ENCODE measurements around the gene PHF2.

PHF2 gene

DNA sequence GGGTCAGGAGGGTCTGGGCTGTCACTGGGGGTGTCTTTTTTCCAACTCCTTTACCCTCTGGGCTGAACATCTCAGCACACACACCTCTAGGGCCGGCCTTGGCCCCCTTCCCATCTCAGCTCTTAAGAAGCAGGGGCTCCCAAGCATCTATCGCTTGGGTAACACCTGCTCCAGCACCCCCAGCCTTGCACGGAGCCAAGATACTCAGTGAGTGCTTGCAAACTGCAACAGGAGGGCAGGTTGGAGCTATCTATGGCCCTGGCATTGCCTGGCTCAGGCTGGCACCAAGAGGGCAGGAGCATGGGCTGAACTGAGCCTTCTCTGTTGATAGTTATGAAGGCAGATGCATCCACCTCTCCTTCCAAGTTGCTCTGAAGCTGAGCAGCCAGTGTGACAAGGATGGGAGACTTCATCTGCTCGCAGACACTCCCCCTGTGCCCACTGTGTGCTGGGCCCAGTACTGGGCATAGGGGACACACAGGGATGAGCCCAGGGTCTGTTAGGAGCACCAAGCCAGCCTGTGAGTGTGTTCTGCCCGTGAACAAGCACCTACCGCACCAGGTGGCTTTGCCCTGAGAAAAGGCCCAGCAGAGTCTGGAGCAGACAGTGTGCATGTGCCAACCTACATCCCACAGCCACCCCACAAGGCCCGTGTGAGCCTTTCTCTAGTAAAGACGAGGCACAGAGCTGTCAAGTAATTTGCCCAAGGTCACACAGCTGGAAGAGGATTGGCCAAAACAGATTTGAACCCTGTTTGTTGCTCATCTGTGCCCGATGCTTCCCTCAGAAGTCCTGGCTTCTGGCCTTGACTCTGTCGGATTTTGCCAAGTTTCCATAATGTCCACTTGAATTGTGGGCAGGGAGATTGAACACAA, 58.2 kb downstream of the PHF2 start:
- no peak for DNase-seq

DNA sequence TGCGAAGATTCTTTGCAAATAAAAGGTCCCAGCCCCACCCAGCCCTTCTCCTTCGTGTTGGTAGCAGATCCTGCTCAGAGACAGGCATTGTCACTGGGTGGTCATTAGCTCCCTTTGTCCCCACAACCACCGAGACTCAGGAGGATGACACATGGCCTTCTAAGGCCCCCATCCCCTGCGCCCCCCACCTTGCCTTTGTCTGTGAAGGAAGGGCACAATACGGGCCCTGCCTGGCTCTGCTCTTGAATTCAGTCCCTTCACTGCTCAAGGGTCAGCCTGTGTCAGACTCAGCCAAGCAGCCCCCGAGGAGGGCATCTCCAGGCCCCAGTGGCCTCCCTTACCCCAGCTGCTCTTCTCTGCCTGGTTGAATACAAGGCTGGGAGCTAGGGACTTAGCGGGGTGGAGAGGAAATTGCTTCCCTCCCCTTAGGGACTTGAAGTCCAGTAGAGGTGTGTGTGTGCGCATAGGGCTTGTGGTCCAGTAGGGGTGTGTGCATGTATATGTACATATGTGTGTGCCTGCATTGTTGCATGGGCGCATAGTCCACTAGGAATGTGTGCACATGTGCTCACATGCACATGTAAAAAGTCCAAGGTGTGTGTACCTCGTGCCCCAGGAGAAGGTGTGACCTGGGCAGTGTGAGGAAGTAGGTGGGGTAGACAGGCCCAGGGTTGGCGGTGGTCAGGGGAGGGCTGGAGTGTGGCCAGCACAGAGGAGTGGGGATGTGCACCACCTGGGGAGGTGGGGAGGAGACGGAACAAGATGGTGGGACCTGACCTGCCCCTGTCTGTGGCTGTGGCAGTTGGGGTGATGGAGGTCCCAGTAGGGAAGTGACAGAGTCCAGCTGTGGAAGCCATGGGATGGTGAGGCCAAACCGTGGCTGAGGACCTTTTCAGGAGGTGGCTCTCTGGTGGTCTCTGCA, 59.1 kb downstream of the PHF2 start:
- DNase-seq, result no peak

DNA sequence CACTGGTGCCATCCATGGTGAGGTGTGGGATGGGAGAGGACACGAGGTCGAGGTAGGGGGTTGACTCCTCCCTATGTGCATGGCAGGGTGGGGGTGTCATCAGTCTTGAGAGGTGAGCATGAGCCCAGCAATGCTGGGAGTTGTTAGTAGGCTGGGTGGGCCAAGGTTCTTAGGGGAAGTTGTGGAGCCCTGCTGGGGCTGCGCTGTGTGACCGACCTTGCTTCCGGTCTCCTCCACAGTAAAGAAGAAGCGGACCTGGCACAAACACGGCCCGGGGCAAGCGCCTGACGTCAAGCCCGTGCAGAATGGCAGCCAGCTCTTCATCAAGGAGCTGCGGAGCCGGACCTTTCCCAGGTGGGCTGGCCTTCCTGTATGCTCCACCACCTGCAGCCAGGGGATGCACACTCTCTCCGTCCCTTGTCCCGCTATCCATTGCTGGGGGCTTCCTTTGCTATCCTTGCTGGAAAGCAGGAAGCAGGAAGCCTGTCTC, 59.8 kb downstream of the PHF2 start:
- no peak for DNase-seq

DNA sequence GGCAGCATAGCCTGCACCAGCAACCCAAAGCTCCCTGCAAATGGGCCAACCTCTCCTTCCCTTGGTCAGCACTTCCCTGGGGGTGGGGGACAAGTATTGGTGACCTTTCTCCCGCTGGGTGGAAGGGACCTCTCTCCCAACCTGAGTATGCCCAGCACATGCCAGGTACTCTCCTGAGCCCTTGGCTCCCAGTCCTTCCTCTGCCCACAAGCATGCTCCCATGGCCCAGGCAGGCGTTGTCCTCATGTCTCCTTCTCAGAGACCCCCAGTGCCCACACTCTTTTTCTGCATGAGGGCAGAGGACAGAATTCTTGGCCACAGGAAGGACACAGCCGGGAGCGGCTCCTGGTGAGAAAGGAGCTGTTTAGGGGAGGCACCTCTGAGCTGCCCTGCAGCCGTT, 60.3 kb downstream of the PHF2 start:
- no peak for DNase-seq

GRCh38 chr9:93637886-93638285, 61.5 kb downstream of the PHF2 start:
- no peak for DNase-seq

- DNase-seq, result no peak
Observed at GRCh38 chr9:93640027-93640426, 63.6 kb downstream of the PHF2 start.

DNA sequence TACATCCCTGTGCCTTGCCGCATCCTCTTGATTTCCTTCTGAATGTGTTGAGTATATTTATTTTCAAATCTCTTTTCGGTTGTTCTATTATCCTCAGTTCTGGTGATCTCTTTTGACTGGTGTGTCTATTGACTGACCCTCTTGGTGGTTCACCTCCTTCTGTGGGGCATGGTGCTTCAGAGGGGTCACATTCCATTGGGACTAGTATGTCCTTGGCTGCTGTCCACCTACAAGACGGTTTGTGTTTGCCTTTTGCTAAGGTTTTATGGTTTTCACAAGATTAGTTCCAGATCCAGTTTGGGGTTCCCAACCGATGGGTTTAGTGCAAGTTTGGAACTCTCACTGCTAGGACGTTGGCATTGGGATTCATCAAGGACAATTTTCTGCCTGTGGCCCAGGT, 66.6 kb downstream of the PHF2 start:
- DNase-seq, result no peak

- DNase-seq, result no peak
Observed at GRCh38 chr9:93644397-93645088, 68.2 kb downstream of the PHF2 start.

GRCh38 chr9:93645149-93645889, 68.9 kb downstream of the PHF2 start:
- DNase-seq, result no peak

- DNase-seq, result no peak
Observed at GRCh38 chr9:93645921-93646639, 69.7 kb downstream of the PHF2 start.

- DNase-seq, result no peak
Observed at GRCh38 chr9:93646640-93647178, 70.3 kb downstream of the PHF2 start.

- no peak for DNase-seq
Observed at GRCh38 chr9:93648181-93648580, 71.8 kb downstream of the PHF2 start.

GRCh38 chr9:93648836-93649235, 72.5 kb downstream of the PHF2 start:
- no peak for DNase-seq

- no peak for DNase-seq
Observed at GRCh38 chr9:93649610-93650261, 73.4 kb downstream of the PHF2 start.

DNA sequence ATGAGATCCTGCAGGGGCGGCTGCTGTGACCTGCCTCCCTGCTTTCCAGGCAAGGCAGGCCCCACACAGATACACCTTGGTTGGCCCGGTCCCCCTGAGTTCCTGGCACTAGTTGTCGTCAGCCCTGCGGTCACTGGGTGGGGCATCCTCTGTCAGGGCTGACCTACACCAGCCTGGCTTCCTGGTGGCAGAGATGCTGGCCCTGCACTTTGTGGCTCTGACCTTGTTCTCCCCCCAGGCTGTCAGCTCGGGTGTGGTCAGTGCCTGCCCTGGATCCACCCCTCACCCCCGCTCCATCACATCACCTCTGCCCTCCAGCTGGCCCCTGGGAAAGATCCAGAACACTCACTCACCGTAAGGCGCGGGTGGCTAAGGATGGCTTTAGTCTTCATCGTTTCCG, 74.1 kb downstream of the PHF2 start:
- no peak for DNase-seq

GRCh38 chr9:93651521-93651950, 75.2 kb downstream of the PHF2 start:
- DNase-seq, result no peak

- no peak for DNase-seq
Observed at GRCh38 chr9:93652604-93653592, 76.5 kb downstream of the PHF2 start.

- DNase-seq, result no peak
Observed at GRCh38 chr9:93653760-93654159, 77.4 kb downstream of the PHF2 start.

GRCh38 chr9:93654351-93654961, 78.1 kb downstream of the PHF2 start:
- DNase-seq, result no peak
